NCI-H2107 treated with DMSO at 0.1 percent for 48 hours (cell line): ENCODE data around the gene TCF15.

ENCODE experiments used
- DNase-seq: peaks from one replicate; lab custom pipeline; 2025; ENCODE audit not compliant: unreplicated experiment; lab: John Stamatoyannopoulos, UW

Gene TCF15

GRCh38 chr20:615514-615913 lies 5.4 kb upstream of the TCF15 start:
- no peak for DNase-seq

DNA sequence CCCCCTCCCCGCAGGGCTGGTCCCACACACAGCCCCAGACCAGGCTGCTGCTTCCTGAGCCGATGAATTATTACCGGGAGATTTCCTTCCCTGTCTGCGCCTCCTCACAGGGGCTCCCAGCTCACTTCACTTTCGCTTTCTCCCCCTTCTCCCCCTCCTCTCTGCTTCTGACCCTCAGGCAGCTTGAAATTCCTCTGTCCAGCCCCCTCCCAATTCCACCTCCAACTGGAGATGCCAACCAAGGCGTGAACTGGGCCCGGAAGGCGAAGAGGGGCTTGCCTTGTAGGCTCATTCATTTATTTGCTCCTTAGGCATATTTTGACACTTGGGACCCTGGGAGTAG lies 1.7 kb upstream of the TCF15 start:
- no peak for DNase-seq

DNA sequence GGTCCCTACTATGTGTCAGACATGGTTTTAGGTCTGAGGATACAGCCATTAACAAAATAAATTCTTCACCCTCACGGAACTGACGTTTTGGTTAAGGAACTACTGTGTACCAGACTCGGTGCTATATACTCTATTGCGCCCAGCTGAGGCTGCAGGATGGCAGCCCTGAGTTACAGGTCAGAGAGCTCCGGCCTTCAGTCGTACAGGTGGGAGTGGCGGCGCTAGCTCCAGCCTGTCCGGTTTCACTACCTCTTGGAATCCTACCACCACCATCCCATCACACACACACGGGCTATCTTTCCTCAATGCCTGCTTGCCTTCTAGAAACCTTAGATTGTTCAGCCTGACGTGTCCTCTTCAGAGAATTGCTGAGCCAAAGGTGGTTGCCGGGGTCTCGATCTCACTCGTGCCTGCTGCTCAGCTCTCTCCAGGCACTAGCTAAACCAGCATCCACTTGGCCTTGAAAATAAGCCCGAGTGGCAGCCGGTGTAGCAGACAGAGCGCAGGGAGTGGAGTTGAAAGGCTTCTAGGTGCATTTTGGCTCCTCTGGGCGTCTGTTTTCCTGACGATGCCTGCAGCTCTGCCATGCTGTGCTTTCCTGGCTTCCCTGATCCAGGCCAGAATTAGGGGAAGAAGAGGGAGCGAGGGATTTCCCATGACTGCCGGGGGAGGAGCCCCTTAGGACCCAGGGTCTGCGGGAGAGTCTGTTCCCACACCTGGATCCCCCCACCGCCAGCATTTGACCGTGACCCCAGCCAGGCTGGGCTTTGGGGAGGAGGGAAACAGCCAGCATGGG lies 1.1 kb upstream of the TCF15 start:
- DNase-seq: no peak

DNA sequence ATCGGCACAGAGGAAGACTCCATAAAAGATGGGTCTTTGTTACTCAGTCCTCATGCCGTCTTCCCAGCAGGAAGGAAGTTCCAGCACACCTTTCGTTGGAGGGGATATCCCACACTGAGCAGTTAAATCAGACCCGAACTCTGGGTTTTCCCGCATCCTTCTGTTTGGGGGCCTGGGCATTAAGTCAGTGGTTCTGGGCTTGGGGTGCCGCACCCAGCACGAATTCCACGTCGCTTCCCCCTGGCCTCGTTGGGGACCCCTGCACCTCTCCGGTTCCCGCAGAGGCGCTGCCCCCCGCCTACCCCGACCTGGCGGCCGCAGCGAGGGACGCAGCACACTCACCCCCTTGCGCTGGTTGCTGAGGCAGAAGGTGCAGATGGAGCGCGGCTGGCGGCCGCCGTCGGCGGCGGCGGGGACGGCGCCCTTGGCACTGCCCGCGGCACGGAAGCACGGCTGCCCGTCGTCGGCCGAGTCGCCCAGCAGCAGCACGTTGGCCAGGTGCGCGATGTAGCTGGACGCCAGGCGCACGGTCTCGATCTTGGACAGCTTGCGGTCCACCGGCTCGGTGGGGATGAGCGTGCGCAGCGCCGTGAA lies 641 bp downstream of the TCF15 start:
- no peak for DNase-seq

- DNase-seq: no peak
Measured at GRCh38 chr20:608970-609369, 1.1 kb downstream of the TCF15 start.

DNA sequence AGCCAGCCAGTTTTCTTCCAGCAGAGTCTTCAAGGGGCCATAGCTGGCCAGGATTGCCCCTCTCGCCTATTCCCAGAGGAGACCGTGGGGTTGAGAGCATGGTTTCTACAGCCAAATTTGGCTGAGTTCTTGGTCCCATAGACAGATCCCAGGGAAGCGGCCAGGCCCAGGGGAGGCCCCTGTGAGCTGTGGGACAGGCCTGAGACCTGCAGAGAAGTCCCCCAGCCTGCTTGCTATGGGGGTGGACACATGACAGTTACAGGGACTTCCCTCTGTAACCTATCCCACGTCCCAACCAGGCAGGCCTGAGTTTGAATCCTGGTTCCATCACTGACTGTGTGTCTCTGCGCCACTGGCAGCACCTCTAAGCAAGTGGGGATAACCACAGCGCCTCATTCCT lies 2.6 kb downstream of the TCF15 start:
- no peak for DNase-seq

DNA sequence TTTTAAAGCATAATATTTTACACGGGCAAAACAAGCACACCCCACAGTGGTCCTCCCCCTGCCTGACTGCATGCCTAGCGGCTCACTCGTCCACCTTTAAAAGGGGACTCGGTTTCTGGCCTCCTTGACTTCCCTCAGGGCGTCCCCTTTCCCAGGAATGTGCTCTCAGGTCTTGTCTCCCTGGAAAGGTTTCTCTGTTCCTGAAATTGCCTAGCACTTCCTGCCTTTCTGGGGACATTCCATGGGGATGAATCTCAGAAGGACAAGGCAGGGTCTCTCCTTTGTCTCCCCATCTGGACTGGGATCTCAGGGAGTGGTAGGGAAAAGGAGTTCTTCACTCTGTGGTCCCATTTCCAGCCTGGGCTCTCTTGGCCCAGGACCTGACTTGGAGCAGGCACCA lies 4.9 kb downstream of the TCF15 start:
- no peak for DNase-seq

GRCh38 chr20:603116-603640 lies 6.9 kb downstream of the TCF15 start:
- no peak for DNase-seq

DNA sequence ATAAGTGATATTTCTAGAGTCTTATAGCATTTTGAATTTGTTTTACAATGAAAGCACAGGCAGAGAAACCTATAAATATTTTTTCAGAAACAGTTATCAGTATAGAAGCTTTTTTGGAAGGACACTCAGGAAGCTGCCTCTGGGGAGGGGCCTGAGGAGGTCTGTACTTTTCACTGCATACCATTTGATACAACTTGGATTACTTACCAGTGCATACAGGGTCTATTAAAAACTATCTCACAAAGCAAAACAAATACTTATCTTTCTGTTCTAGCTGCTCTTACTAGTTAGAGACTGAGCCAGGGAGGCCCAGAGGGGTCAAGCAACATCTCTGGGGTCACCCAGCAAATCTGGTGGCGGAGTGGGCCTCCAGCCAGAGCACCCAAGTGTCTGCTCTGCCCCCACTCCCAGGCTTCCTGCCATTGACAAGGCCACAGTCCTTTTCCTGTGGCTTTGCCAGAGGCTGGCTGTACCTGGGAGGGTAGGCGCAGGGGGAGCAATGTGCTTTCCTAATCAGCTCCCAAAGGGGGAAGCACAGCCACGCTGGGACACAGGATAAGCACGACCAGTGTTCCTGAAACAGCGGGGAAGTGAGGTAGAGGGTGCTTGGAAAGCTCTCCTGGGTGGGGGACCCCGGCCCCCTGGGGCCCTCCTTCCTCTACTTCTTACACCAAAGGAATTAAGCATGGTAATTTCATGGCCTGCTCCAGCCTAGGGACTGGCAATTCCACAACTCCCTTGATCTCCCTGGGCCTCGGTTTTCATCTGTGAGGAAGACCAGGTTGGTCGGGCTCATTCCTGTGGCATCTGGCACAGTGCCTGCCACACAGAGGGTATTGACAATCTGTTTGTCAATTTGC lies 7.8 kb downstream of the TCF15 start:
- no peak for DNase-seq

GRCh38 chr20:600736-601135 lies 9.4 kb downstream of the TCF15 start:
- DNase-seq: no peak

GRCh38 chr20:600141-600540 lies 10.0 kb downstream of the TCF15 start:
- no peak for DNase-seq

DNA sequence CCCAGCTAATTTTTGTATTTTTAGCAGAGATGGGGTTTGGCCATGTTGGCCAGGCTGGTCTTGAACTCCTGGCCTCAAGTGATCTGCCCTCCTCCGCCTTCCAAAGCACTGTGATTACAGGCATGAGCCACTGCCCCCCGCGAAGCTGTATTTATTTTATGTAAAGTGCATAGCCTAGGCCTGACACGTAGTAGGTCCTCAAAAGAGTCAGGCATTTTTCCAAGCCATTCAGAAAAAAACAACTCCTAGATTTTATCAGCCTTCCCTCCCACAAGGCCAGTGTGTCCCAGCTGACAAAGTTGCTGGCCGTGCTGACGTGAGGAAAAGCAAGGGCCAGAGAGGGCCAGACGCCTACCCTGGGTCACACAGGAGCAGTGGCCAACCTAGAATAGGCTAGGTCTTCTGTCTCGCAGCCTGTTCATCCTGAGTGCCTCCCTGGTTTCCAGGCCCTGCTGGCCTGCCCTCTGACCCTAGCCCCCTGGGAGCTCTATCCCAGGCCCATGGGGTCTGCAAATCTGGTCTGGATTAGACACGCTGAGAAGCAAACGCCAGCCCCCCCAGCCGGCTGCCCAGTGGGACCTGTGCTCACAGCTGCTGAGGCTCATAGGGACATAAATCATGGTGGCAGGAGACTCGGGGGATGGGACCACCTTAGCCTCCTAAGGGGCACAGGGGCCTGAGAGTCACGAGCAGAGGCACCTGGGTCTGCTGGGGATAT lies 11.8 kb downstream of the TCF15 start:
- no peak for DNase-seq

DNA sequence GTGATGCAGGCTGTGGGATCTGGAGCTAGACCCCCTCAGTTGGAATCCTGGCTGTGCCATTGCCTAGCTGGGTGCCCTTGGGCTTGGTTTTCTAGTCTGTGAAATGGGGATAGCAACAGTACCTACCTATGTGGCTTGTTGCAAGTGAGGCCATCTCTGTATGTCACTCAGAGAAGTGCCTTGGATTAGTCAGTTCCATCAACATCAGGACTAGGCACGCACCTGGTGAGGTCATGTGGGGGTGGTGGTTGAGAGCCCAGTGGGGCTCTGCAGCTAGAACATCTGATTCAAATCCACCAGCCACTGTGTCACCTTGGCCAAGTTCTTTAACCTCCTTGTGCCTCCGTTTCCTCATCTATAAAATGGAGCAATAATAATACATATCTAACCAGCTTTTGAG lies 12.5 kb downstream of the TCF15 start:
- no peak for DNase-seq

- DNase-seq: no peak
Measured at GRCh38 chr20:595330-596308, 14.5 kb downstream of the TCF15 start.

DNA sequence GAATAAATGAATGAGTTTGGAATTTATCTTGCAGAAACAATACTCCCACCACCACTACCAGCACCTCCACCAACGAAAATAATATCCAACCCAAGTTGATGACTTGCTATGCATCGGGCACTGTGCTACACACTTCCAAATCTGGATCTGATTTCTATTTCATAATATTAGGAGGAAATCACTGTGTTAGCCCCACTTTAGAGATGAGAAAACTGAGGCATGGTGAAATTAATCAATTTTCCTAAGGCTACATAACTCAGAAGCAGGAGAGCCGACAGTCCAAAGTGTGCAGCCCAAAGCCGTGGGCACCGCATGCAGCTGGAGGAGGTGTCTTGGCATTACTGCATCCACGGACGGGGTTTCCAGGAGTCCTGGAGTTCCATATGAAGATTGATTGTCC lies 17.6 kb downstream of the TCF15 start:
- no peak for DNase-seq

DNA sequence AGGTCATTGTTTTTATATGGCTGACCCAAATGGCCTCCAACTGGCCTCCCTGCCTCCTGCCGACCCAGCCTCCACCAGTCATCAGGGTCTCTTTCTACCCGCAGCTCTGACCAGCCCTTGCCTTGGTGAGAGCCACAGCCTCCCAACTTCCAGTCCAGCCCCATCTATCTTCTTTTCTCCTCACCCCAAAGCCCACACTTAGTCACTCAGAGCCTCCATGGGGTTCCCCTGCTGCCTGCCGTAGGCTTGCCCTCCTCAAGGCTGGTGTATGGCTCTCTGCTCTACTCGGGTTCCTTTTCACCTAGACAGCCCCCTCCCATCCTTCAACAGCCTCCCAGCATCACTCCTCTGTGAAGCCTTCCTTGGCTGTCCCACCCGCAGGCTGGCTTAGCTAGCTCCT lies 18.2 kb downstream of the TCF15 start:
- DNase-seq: no peak

DNA sequence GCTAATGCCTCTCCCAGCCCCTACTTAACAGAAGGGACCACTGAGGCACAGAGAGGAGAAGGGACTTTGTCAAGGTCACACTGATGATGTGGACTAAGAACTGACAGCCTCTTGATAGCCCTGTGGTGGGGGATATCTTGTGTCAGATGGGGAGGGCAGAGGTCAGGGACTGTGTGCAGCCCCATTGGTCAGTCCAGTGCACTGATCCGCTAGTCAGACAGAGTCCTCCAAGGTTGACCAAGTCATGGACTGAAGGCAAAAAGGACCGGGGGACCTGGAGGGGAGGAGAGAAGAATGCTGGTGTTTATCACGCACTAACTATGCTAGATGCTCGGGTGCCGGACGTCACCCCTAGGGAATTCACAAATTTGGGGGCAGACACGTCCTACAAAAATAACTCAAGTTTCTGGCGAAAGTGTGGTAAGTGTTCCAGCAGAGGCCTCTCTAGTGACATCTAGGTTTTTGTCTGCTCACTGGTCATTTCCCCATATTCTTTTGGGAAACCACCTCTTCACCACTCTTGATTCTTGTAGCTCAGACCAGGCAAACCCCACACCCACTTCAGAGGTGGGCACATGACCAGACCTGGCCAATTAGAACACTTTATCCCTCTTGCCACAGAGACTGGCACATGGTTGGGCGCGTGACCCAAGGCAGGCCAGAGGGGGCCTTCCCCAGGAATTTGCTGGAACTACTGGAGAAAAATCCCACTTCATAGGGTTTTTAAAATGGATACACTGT lies 21.0 kb downstream of the TCF15 start:
- no peak for DNase-seq

- DNase-seq: no peak
Measured at GRCh38 chr20:588476-588875, 21.6 kb downstream of the TCF15 start.

DNA sequence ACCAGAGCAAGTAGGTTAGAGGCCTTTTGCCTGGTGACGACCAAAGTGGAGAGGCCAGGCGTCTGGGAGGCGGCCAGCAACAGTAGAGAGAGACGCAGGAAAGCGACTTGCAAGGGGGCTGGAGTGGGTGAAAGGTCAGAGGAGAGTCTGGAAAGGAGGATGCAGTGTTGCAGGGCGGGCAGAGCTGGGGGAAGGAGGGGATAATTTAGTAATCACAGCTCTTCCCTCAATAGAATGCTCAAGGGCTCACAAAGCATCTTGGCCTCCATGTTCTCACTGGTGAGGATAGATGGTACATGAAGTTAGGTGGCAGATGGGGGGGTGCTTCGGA lies 25.2 kb downstream of the TCF15 start:
- DNase-seq: no peak
